BLaER1 treated with 17β-estradiol and CSF1 and Interleukin-3, amounts not matched to agents 10 nM and 100 nM (cell line): Measurements from ENCODE around the gene CPA5.

Source experiments
- H3K27ac ChIP-seq, 11 experiments: shearing (Covaris generic); formaldehyde crosslinking; 2 replicates each; pipeline ENCODE4 v1.8.1; 2022
- H3K27me3 ChIP-seq, 11 experiments: shearing (Covaris generic); formaldehyde crosslinking; 2 replicates each; pipeline ENCODE4 v1.8.1; 2022
- H3K36me3 ChIP-seq, 11 experiments: shearing (Covaris generic); formaldehyde crosslinking; 2 replicates each; pipeline ENCODE4 v1.8.1; 2022
- H3K4me1 ChIP-seq, 10 experiments: shearing (Covaris generic); formaldehyde crosslinking; 2 replicates each; pipeline ENCODE4 v1.8.1; 2022
- H3K4me2 ChIP-seq, 11 experiments: shearing (Covaris generic); formaldehyde crosslinking; 2 replicates each; pipeline ENCODE4 v1.8.1; 2022
- H3K4me3 ChIP-seq, 10 experiments: shearing (Covaris generic); formaldehyde crosslinking; 2 replicates each; pipeline ENCODE4 v1.8.1; 2022
- H3K9ac ChIP-seq, 11 experiments: shearing (Covaris generic); formaldehyde crosslinking; 2 replicates each; pipeline ENCODE4 v1.8.1; 2022
- H3K9me3 ChIP-seq, 11 experiments: shearing (Covaris generic); formaldehyde crosslinking; replicated peaks in 1 of 11; 2 replicates each; pipeline ENCODE4 v1.8.1; 2022
- H4K20me1 ChIP-seq, 11 experiments: shearing (Covaris generic); formaldehyde crosslinking; 2 replicates each; pipeline ENCODE4 v1.8.1; 2022
- Cebpa-rat ChIP-seq, 11 experiments: shearing (Covaris generic); IDR thresholded peaks; 2 replicates each; pipeline ENCODE4 v1.8.1; 2022

Gene CPA5

GRCh38 chr7:130379921-130380860 lies 35.6 kb downstream of the CPA5 start, which contains the start of gene CPA1:
TSS of gene CPA1 (plus strand) at chr7:130380494. CDS start at chr7:130380521, 27 bp downstream.
- no peak within 1 kb of the TSS for H3K27ac ChIP-seq

GRCh38 chr7:130380861-130381455 lies 36.3 kb downstream of the CPA5 start:
- Histone ChIP-seq H4K20me1 (no peaks in the 10 kb centered on the region), H3K36me3 (no peaks in the 10 kb centered on the region), H3K27me3 (no peaks in the 10 kb centered on the region), H3K4me3 (no peak overlapping the region), H3K4me2 (no peak overlapping the region), H3K9ac (no peak overlapping the region), H3K27ac (no peak overlapping the region), H3K9me3 (peaks cover 7 to 22% (median 17%) of the 10 kb centered on the region in 11 experiments), H3K4me1 (peaks cover 0 to 7% (median 0%) of the 10 kb centered on the region in 10 experiments; a peak in 4 of 20 replicates)
- no peak for TF ChIP-seq Cebpa-rat (IDR thresholded peaks at IDR 0.05)

More at GRCh38 chr7:130379921-130380860, 35.6 kb downstream of the CPA5 start, which contains the start of gene CPA1:
- peaks cover 14 to 27% (median 23%) of the 10 kb centered on the region in 11 experiments for H3K9me3 ChIP-seq
- H3K9ac ChIP-seq: no peak within 1 kb of the TSS
- no peak for TF ChIP-seq Cebpa-rat (IDR thresholded peaks at IDR 0.05)
- H3K27me3 ChIP-seq: no peaks in the 10 kb centered on the region
- no peak within 1 kb of the TSS for H3K4me3 ChIP-seq
- peaks cover 0 to 7% (median 0%) of the 10 kb centered on the region in 10 experiments; a peak in 4 of 20 replicates for H3K4me1 ChIP-seq
- H3K4me2 ChIP-seq: no peak within 1 kb of the TSS
- no peaks in the 10 kb centered on the region for H4K20me1 ChIP-seq
- H3K36me3 ChIP-seq: no peaks in the 10 kb centered on the region

GRCh38 chr7:130381468-130382312 lies 37.1 kb downstream of the CPA5 start:
- no peak for TF ChIP-seq Cebpa-rat (IDR thresholded peaks at IDR 0.05)
- Histone ChIP-seq H3K4me1 (peaks cover 0 to 7% (median 0%) of the 10 kb centered on the region in 10 experiments; a peak in 5 of 20 replicates), H3K36me3 (no peaks in the 10 kb centered on the region), H3K27ac (no peak overlapping the region), H3K4me3 (no peak overlapping the region), H3K9ac (no peak overlapping the region), H3K9me3 (peaks cover 0 to 14% (median 9%) of the 10 kb centered on the region in 11 experiments; a peak in 20 of 22 replicates), H3K27me3 (no peaks in the 10 kb centered on the region), H4K20me1 (no peaks in the 10 kb centered on the region), H3K4me2 (no peak overlapping the region)

GRCh38 chr7:130383187-130383980 lies 38.8 kb downstream of the CPA5 start:
- Histone ChIP-seq H4K20me1 (no peaks in the 10 kb centered on the region), H3K36me3 (no peaks in the 10 kb centered on the region), H3K9me3 (peaks cover 0 to 6% (median 0%) of the 10 kb centered on the region in 11 experiments; a peak in 4 of 22 replicates), H3K4me2 (no peak overlapping the region), H3K4me3 (no peak overlapping the region), H3K4me1 (peaks cover 0 to 18% (median 6%) of the 10 kb centered on the region in 10 experiments; a peak in 9 of 20 replicates), H3K27ac (no peak overlapping the region), H3K9ac (no peak overlapping the region), H3K27me3 (no peaks in the 10 kb centered on the region)
- TF ChIP-seq Cebpa-rat (IDR thresholded peaks at IDR 0.05): no peak

GRCh38 chr7:130384371-130384801 lies 39.8 kb downstream of the CPA5 start:
- Histone ChIP-seq H3K27ac (no peak overlapping the region), H3K36me3 (no peaks in the 10 kb centered on the region), H3K4me2 (peak overlapping the region in 2 of 11 experiments; percentile 8 to 24; a peak in 3 of 22 replicates), H3K4me1 (peaks cover 0 to 18% (median 6%) of the 10 kb centered on the region in 10 experiments; a peak in 9 of 20 replicates), H3K27me3 (no peaks in the 10 kb centered on the region), H4K20me1 (no peaks in the 10 kb centered on the region), H3K4me3 (no peak overlapping the region), H3K9me3 (peaks cover 0 to 13% (median 0%) of the 10 kb centered on the region in 11 experiments; a peak in 6 of 22 replicates), H3K9ac (no peak overlapping the region)
- TF ChIP-seq Cebpa-rat (IDR thresholded peaks at IDR 0.05): no peak

GRCh38 chr7:130384841-130385599 lies 40.4 kb downstream of the CPA5 start:
- TF ChIP-seq Cebpa-rat (IDR thresholded peaks at IDR 0.05): no peak
- H3K4me3 ChIP-seq: no peak overlapping the region
- no peak overlapping the region for H3K9ac ChIP-seq
- H3K9me3 ChIP-seq: peaks cover 0 to 13% (median 0%) of the 10 kb centered on the region in 11 experiments; a peak in 6 of 22 replicates
- no peaks in the 10 kb centered on the region for H4K20me1 ChIP-seq
- H3K27ac ChIP-seq: no peak overlapping the region
- peak overlapping the region in 1 of 11 experiments; percentile 24; a peak in 1 of 22 replicates for H3K4me2 ChIP-seq
- H3K4me1 ChIP-seq: peaks cover 0 to 18% (median 6%) of the 10 kb centered on the region in 10 experiments; a peak in 9 of 20 replicates
- H3K36me3 ChIP-seq: no peaks in the 10 kb centered on the region
- no peaks in the 10 kb centered on the region for H3K27me3 ChIP-seq

GRCh38 chr7:130385600-130386066 lies 41.0 kb downstream of the CPA5 start:
- no peak overlapping the region for H3K27ac ChIP-seq
- H3K4me3 ChIP-seq: no peak overlapping the region
- no peak overlapping the region for H3K4me2 ChIP-seq
- H3K9ac ChIP-seq: no peak overlapping the region
- TF ChIP-seq Cebpa-rat (IDR thresholded peaks at IDR 0.05): no peak
- H4K20me1 ChIP-seq: no peaks in the 10 kb centered on the region
- H3K36me3 ChIP-seq: no peaks in the 10 kb centered on the region
- peaks cover 0 to 13% (median 0%) of the 10 kb centered on the region in 11 experiments; a peak in 6 of 22 replicates for H3K9me3 ChIP-seq
- H3K4me1 ChIP-seq: peaks cover 0 to 18% (median 6%) of the 10 kb centered on the region in 10 experiments; a peak in 9 of 20 replicates
- no peaks in the 10 kb centered on the region for H3K27me3 ChIP-seq
